Right lobe of liver (tissue), 4 donors: Measurements from ENCODE around the gene TOMM34.

ENCODE experiments used
- POLR2A ChIP-seq: fragments of 450-650 bp; IDR thresholded peaks from one replicate; pipeline ENCODE4 v1.6.1; 2017; ENCODE audit warnings: antibody characterized with exemption, mild to moderate bottlenecking
- TF ChIP-seq, protein P1 (sequence below), 4 donors: fragments of 200-600 bp in 3 of 4; fragments of 450-650 bp in 1 of 4; IDR thresholded peaks; one replicate each; pipeline versions ENCODE4 v1.5.1 to v1.8.0; 2016 to 2022; ENCODE audit warnings: antibody characterized with exemption in 4 of 4, mild to moderate bottlenecking in 2 of 4
- donor health status: DM: no; HTN: no; CAD: no.
- donor health status: DM: no; HTN: no; CAD: no.
- donor health status: DM: no; HTN: yes; CAD: no.

DNA sequence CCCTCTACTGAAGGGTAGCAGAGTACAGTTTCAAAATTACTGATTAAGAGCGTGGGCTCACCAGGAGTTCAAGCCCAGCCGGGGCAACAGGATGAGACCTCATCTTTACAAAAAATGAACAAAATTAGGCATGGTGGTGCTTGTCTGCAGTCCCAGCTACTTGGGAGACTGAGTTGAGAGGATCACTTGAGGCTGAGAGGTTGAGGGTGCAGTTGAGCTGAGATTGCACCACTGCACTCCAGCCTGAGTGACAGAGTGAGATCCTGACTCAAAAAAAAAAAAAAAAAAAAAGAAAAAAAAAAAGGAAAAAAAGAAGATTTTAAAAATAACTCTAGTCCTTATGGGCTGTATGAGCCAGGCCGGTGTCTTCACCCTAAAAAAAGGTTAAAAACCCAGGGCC is 31.6 kb downstream of the TOMM34 start:
- TF ChIP-seq, protein P1, sequence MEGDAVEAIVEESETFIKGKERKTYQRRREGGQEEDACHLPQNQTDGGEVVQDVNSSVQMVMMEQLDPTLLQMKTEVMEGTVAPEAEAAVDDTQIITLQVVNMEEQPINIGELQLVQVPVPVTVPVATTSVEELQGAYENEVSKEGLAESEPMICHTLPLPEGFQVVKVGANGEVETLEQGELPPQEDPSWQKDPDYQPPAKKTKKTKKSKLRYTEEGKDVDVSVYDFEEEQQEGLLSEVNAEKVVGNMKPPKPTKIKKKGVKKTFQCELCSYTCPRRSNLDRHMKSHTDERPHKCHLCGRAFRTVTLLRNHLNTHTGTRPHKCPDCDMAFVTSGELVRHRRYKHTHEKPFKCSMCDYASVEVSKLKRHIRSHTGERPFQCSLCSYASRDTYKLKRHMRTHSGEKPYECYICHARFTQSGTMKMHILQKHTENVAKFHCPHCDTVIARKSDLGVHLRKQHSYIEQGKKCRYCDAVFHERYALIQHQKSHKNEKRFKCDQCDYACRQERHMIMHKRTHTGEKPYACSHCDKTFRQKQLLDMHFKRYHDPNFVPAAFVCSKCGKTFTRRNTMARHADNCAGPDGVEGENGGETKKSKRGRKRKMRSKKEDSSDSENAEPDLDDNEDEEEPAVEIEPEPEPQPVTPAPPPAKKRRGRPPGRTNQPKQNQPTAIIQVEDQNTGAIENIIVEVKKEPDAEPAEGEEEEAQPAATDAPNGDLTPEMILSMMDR (IDR thresholded peaks at IDR 0.05): no peak
- TF ChIP-seq POLR2A: no peak
